GM12801 (cell line): ENCODE results near the gene TTLL5.

Experiments used
- TF ChIP-seq, protein P1 (sequence below): IDR thresholded peaks from one replicate; pipeline ENCODE4 v1.5.1; 2011; ENCODE audit warnings: control low read depth; ENCODE audit not compliant: insufficient read length; ENCODE audit errors: extremely low read depth

TTLL5 gene

GRCh38 chr14:75884198-75884611 is 223.2 kb downstream of the TTLL5 start:
- TF ChIP-seq, protein P1, sequence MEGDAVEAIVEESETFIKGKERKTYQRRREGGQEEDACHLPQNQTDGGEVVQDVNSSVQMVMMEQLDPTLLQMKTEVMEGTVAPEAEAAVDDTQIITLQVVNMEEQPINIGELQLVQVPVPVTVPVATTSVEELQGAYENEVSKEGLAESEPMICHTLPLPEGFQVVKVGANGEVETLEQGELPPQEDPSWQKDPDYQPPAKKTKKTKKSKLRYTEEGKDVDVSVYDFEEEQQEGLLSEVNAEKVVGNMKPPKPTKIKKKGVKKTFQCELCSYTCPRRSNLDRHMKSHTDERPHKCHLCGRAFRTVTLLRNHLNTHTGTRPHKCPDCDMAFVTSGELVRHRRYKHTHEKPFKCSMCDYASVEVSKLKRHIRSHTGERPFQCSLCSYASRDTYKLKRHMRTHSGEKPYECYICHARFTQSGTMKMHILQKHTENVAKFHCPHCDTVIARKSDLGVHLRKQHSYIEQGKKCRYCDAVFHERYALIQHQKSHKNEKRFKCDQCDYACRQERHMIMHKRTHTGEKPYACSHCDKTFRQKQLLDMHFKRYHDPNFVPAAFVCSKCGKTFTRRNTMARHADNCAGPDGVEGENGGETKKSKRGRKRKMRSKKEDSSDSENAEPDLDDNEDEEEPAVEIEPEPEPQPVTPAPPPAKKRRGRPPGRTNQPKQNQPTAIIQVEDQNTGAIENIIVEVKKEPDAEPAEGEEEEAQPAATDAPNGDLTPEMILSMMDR, result no peak

- TF ChIP-seq, protein P1, result no peak
These were observed 224.8 kb downstream of the TTLL5 start for GRCh38 chr14:75885829-75886228.

DNA sequence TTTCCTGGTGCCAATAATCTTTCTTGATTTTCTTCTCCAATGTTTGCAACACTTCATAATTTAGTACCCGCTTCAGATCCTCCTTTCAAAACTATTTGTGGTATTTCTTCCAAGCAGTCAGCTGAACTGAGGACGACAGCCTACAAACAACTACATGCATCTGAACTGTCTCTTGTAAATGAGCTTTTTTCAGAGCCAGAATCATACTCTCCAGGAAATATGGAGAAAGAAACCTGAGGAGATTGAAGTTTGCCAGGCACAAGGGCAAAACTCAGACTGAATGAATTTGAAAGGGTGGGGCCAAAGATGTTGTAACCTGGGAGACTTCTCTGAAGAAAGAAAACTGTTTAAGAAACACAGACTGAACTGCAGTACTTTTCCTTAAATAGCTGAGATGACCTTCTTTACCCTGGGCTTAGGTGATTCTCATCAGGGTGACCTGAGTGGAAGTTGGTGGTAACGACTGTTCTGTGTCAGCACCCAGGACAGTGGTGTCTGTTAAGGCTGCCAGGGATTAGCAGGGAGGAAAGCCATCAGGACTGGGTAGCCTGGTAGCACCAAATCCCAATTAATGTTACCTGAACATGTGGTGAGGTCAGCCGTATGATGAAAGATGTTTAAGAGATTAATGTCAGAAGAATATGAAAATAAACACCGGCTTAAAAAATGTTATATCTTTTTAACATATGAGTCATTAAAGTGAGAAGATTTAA is 225.7 kb downstream of the TTLL5 start:
- TF ChIP-seq, protein P1, result no peak

DNA sequence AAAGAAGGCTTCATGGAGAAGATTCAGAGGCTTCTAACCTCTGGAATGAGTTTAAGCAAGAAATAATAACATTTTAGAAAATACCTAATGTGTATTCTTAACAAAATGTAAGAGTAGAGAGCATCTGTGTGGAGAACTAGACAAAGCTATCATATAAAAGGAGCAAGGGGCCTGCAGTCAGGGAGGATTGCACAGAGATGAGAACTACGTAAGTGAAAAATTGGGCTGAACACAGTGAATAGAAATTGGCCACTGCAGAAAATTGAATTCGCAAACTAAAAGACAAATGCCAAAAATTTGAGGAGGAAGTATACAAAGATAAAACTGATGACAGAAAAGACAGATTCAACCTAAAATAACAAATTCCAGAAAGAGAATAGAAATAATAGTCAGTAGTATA is 227.9 kb downstream of the TTLL5 start:
- TF ChIP-seq, protein P1, result no peak

GRCh38 chr14:75896341-75896740 is 235.3 kb downstream of the TTLL5 start:
- TF ChIP-seq, protein P1, result no peak

- TF ChIP-seq, protein P1, result no peak
These were observed 243.3 kb downstream of the TTLL5 start for GRCh38 chr14:75904311-75904710.

- TF ChIP-seq, protein P1, result no peak
These were observed 244.3 kb downstream of the TTLL5 start for GRCh38 chr14:75905147-75905904.
